BLaER1 (cell line): ENCODE measurements around the gene UNC5A.

ENCODE experiments used
- H3K27ac ChIP-seq: shearing (Covaris generic); formaldehyde crosslinking; 2 replicates; pipeline ENCODE4 v1.8.1; 2022
- H3K27me3 ChIP-seq: shearing (Covaris generic); formaldehyde crosslinking; 2 replicates; pipeline ENCODE4 v1.8.1; 2022
- H3K36me3 ChIP-seq: shearing (Covaris generic); formaldehyde crosslinking; 2 replicates; pipeline ENCODE4 v1.8.1; 2022
- H3K4me1 ChIP-seq: shearing (Covaris generic); formaldehyde crosslinking; 2 replicates; pipeline ENCODE4 v1.8.1; 2022
- H3K4me2 ChIP-seq: shearing (Covaris generic); formaldehyde crosslinking; 2 replicates; pipeline ENCODE4 v1.8.1; 2022
- H3K4me3 ChIP-seq: shearing (Covaris generic); formaldehyde crosslinking; 2 replicates; pipeline ENCODE4 v1.8.1; 2022
- H3K9ac ChIP-seq: shearing (Covaris generic); formaldehyde crosslinking; 2 replicates; pipeline ENCODE4 v1.8.1; 2022
- H3K9me3 ChIP-seq: shearing (Covaris generic); formaldehyde crosslinking; 2 replicates; pipeline ENCODE4 v1.8.1; 2022
- H4K20me1 ChIP-seq: shearing (Covaris generic); formaldehyde crosslinking; 2 replicates; pipeline ENCODE4 v1.8.1; 2022
- Cebpa-rat ChIP-seq: shearing (Covaris generic); IDR thresholded peaks from 2 replicates; pipeline ENCODE4 v1.8.1; 2022

UNC5A gene

DNA sequence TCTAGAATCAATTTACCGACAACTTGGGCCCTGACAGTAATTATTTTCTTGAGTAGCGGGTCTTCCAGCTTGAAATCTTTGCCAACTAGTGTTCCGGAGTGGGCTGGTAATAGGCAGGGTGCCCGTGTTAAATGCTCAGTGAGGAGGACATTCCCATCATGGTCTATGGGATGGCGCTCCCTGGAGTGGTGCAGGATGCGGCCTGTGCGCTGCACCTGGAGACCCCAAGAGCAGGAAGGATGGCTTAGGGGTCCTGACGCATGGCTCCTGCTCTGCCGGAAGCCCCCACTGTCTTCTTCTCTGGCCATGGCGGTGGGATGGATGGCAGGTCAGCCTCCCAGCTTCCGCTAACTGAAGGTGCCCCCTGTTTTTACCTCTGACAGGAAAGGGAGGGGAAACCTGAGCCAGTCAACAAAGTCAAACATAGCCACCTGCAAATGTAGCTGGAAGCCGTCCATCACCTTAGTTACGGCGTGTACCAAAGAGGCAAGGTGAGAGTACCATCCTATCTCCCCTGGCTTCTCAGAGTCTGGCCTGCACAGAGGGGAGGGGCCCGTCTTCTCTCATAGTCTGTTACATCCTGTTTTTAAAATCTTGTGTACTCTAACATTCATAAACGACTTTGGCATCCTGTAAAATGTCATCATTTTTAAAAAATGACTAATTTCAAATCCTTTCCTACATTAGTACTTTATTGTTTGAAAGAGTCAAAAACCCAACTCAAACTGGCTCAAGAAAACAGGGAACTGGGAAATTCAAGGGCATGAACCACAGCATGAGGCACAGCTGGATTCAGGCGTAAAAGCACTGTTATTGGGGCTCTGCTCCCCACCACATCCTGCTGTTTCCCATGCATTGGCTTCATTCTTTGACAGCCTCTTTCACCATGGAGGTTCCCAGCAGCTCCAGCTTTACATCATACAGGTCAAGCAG, 28.5 kb upstream of the UNC5A start:
- no peak overlapping the region for H3K27ac ChIP-seq
- no peaks in the 10 kb centered on the region for H3K4me1 ChIP-seq
- H3K9me3 ChIP-seq, result no peaks in the 10 kb centered on the region
- TF ChIP-seq Cebpa-rat, result no peak
- no peak overlapping the region for H3K9ac ChIP-seq
- no peaks in the 10 kb centered on the region; the same call in 1 of the 2 replicates for H4K20me1 ChIP-seq
- H3K36me3 ChIP-seq, result no peaks in the 10 kb centered on the region
- H3K27me3 ChIP-seq, result no peaks in the 10 kb centered on the region
- H3K4me2 ChIP-seq, result no peak overlapping the region
- H3K4me3 ChIP-seq, result no peak overlapping the region

DNA sequence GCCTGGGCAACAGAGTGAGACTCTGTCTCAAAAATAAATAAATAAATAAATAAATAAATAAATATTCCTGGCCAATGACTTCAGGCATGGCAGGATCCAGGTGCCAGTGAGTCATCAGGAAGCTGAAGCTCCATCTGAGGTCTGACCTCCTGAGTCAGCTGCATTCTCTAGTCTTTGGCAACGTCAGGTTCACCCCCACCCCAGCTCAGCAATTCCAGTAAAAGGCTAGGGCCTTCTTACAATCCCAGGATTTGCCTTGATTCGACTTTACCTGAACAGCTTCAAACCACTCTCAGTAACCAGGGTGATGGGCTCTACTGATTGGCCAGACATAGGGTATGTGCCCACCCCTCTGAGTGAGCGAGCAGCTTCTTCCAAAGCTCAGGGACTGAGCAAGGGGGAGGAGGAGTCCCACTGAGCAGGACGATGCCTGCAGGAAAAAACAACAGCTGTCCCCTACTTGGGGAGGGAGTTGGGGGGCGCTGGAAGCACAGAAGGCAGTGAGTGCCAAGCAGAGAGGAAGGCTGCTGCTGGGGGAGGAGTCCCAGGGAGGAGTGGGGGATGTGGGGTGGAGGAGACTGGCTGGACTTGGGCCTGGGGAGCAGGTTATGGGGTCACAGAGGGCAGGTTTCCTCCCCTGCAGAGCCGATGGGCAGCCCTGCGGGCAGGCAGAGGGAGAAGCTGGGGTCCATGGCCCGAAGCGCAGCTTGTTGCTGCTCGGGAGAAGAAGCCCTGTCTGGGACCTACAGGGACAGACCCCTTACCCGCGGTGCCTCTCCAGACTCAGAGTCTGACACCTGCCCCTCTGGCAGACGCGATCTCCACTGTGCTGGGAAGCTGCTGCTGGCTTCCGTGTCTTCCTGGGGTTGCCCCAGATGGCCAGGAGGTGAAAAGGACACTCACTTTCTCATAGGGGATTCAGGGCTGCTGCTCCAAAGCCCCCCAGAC, 25.9 kb upstream of the UNC5A start:
- no peak overlapping the region for H3K27ac ChIP-seq

DNA sequence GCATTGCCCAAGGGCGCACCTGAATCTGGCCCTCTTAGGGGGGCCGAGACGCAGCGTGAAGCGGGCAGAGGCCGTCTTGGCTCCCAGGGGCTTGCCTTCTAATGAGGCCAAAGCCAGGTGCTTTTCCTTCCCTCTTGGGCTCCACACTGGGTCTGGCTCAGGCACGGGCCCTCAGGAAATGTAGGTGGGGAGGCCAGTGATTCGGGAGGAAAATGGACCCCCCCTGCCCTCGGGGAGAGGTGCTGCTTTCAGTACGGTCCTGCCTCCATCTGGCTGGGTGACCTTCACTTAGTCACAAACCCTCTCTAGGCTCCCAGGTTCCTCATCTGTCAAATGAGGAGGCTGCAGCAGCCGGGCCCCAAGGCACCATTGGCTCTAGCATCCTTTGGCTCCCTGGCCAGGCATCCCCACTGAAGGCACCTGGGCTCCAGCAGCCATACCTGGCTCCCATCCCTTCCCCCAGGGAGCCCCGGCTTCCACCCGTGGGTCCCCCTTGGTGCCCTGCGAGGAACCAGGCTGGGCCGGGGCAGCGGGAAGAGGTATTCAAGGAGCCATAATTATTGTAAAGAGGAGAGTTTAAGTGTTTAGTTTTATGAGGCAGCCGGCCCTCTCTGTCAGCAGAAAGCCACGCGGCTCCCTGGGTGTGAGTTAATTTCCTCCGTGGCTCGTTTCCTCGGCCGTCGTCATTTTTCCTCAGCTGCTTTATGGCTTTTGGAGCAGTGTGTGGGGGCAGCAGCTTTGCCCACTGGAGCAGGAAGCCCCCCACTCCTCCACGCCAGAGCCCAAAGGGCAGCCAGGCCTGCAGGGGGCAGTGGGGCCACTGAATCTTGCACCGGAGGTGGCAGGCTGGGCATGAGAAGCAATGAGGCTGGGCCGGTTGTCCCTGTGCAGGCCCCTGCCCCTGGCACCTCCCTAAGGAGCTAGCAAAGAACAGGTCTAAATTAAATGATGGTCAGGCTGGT, 24.9 kb upstream of the UNC5A start:
- Histone ChIP-seq H3K9me3 (no peaks in the 10 kb centered on the region), H3K9ac (no peak overlapping the region), H4K20me1 (peaks cover 12% of the 10 kb centered on the region; the same call in 1 of the 2 replicates), H3K4me3 (no peak overlapping the region), H3K36me3 (no peaks in the 10 kb centered on the region), H3K4me1 (peaks cover 16% of the 10 kb centered on the region), H3K27me3 (peaks cover 17% of the 10 kb centered on the region; the same call in 1 of the 2 replicates), H3K4me2 (no peak overlapping the region), H3K27ac (no peak overlapping the region)
- TF ChIP-seq Cebpa-rat, result no peak

More for the DNA sequence above, 25.9 kb upstream of the UNC5A start:
- Histone ChIP-seq H4K20me1 (peaks cover 12% of the 10 kb centered on the region; the same call in 1 of the 2 replicates), H3K27me3 (peaks cover 11% of the 10 kb centered on the region; the same call in 1 of the 2 replicates), H3K9me3 (no peaks in the 10 kb centered on the region), H3K9ac (no peak overlapping the region), H3K36me3 (no peaks in the 10 kb centered on the region), H3K4me1 (peaks cover 11% of the 10 kb centered on the region), H3K4me2 (no peak overlapping the region), H3K4me3 (no peak overlapping the region)
- no peak for TF ChIP-seq Cebpa-rat

DNA sequence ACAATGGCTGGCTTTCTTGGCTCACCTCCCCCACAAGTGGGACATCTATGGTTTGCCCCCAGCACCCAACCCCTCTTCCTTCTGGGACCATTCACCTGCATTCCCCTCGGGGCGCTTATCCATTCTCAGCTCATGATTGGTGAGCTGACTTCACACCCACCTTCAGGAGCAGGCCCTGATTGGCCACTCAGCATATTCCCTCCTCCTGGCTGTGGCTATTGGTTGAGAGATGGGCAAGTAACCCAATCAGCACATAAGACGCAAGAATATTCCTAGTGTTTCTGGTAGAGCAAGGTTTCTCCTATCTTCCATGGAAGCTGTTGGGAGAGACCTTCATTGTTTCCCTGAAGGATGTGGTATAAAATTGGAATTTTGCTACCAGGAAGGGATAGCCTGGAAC, 22.7 kb upstream of the UNC5A start:
- Histone ChIP-seq H3K4me1 (peaks cover 16% of the 10 kb centered on the region), H3K9me3 (no peaks in the 10 kb centered on the region), H3K27ac (no peak overlapping the region), H3K9ac (no peak overlapping the region), H3K27me3 (peaks cover 31% of the 10 kb centered on the region), H4K20me1 (peaks cover 12% of the 10 kb centered on the region; the same call in 1 of the 2 replicates), H3K36me3 (no peaks in the 10 kb centered on the region), H3K4me3 (no peak overlapping the region), H3K4me2 (no peak overlapping the region)
- no peak for TF ChIP-seq Cebpa-rat

DNA sequence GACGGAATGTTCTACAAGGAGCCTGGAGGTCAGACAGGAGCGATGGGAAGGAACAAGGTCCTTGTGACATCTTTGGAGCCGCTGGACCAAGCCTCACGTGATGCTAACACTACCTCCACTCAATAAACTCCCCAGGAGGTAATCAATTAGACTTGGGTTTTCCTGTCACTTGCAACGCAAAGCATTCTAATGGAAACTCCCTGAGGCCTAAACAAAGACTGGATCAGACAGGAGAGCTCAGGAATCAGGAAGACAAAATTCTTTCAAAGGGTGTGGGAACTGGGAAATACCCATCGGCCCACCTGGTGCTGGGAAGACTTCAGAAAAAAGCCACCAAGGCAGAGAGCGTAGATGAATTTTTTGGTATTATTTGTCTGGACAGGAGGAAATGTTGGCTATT, 22.3 kb upstream of the UNC5A start:
- no peak overlapping the region for H3K4me2 ChIP-seq
- H3K27me3 ChIP-seq, result peaks cover 35% of the 10 kb centered on the region
- no peak overlapping the region for H3K9ac ChIP-seq
- peaks cover 12% of the 10 kb centered on the region; the same call in 1 of the 2 replicates for H4K20me1 ChIP-seq
- no peaks in the 10 kb centered on the region for H3K9me3 ChIP-seq
- H3K4me1 ChIP-seq, result peaks cover 16% of the 10 kb centered on the region
- no peak for TF ChIP-seq Cebpa-rat
- H3K4me3 ChIP-seq, result no peak overlapping the region
- H3K36me3 ChIP-seq, result no peaks in the 10 kb centered on the region
- H3K27ac ChIP-seq, result no peak overlapping the region

DNA sequence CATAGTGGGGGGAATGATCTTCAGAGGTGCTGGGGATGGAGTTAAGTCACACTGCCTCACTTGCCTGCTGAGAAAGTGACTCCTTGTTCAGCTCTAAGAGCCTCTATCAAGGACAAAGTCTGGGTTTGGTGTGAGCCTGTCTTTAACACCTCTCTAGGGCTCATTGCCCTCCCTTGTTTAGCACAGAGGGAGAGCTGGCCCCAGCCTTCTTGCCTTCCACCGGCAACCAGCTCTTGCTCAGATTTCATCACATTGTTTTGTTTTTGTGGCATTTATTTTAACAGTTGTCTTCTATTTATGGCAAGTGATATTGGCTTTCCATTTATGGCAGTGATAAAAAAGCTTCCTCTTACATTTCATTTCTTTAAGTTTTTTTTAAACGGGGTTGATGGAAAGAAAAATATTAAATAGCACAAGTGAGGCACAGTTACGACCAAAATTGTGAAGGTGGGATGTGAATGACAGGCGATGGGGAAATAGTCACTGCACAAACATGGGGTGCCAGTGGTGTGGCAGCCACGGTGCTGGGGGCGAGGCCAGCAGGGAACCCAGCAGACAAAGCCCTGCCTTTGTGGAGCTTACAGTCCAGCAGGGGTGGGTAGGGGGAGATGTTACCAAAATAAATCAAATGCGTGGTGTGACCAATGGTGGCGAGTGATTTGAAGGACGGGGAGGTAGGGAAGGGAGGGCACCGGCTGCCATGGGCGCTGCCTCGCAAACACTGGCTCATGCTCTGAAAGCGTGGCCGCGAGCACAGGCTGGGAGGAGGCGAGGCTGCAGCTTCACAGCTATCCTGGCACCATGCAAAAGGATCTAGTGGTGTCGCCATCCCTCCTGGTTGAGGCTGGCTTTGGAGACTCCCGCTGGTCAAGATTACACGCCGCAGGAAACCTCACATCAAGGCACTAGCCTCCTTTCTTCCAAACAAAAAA, 21.2 kb upstream of the UNC5A start:
- Histone ChIP-seq H3K4me3 (no peak overlapping the region), H3K4me1 (peaks cover 16% of the 10 kb centered on the region), H3K9me3 (no peaks in the 10 kb centered on the region), H3K4me2 (peak overlapping the region; percentile 43), H4K20me1 (peaks cover 12% of the 10 kb centered on the region; the same call in 1 of the 2 replicates), H3K9ac (no peak overlapping the region), H3K36me3 (no peaks in the 10 kb centered on the region), H3K27me3 (peaks cover 46% of the 10 kb centered on the region), H3K27ac (no peak overlapping the region)
- TF ChIP-seq Cebpa-rat, result no peak

DNA sequence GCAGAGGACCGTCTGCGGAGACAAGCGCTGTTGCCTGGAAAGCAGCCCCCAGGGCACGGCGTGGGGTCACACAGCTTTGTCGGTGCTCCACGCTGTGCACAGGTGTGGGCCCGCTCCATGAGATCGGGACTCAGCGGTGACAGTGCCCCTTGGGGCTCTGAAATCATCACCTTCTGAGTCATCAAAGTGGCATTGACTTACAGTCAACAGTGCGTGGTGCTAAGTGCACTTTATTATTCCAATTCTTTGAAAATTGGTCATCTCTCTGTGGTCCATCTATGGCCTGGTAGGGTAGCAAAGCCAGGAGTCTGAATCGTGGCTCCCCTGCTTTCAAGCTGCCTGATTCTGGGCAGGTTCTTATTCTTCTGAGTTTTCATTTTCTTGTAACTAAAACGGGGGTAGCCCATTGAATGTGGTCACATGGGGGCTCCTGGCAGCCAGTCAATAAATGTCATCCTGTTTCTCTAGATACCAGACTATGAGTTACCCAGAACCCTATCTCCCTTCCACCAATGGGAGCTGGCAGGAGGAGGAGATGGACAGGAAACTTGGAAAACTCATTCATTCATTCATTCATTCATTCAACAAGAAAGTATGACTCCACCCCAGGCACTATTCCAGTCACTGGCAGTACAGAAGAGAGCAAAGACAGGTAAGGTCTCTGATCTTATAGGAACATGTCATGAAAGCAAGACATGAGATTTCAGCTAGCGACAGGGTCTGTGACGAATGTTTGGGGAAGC, 20.3 kb upstream of the UNC5A start:
- Histone ChIP-seq H3K4me3 (no peak overlapping the region), H3K36me3 (no peaks in the 10 kb centered on the region), H4K20me1 (peaks cover 12% of the 10 kb centered on the region; the same call in 1 of the 2 replicates), H3K9ac (no peak overlapping the region), H3K4me2 (peak overlapping the region; percentile 43; the same call in 1 of the 2 replicates), H3K27me3 (peaks cover 54% of the 10 kb centered on the region), H3K4me1 (peaks cover 16% of the 10 kb centered on the region), H3K9me3 (no peaks in the 10 kb centered on the region), H3K27ac (no peak overlapping the region)
- TF ChIP-seq Cebpa-rat, result no peak
